Stimulated activated CD4-positive, alpha-beta T cell treated with anti-CD3 and anti-CD28 coated beads, Interleukin-2, amount 100 ng/mL, for 4 hours (primary cell): ENCODE results near the gene RSF1.
A peak's percentile ranks its signal among the peaks of the same experiment; 100 is the strongest.
"Not testable (repeated sequence)": the region's sequence is repeated elsewhere in the genome, so short reads cannot be mapped to it uniquely, and the experiment has no call there.

Experiments
- DNase-seq: peaks from one replicate; pipeline ENCODE4 v3.0.0-alpha.2; 2020; ENCODE audit warnings: low read depth

RSF1 gene

DNA sequence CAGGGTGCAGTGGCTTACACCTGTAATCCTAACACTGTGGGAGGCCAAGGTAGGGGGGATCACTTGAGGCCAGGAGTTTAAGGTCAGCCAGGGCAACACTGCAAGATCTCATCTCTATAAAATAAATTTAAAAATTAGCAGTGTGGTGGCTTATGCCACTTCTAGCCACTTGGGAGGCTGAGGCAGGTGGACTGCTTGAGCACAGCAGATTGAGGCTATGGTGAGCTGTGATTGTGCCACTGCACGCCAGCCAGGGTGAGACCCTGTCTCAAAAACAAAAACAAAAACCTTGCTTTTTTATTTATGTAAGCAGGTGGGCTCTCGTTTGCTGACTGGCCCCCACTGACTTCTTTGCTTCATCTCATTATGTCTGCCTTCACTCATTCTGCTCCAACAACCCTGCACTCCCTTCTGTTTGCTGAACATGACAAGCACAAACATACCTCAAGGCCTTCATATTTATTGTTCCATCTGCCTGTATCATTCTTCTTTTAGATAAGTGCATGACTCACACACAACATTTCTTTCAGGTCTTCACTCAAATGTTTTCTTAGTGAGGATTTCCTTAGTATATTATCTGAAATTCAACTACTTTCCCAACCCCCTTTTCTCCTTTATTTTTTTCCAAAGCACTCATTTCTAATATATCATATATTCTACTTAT is 150.5 kb downstream of the RSF1 start:
- no peak for DNase-seq

GRCh38 chr11:77668760-77669159 is 151.8 kb downstream of the RSF1 start:
- no peak for DNase-seq

DNA sequence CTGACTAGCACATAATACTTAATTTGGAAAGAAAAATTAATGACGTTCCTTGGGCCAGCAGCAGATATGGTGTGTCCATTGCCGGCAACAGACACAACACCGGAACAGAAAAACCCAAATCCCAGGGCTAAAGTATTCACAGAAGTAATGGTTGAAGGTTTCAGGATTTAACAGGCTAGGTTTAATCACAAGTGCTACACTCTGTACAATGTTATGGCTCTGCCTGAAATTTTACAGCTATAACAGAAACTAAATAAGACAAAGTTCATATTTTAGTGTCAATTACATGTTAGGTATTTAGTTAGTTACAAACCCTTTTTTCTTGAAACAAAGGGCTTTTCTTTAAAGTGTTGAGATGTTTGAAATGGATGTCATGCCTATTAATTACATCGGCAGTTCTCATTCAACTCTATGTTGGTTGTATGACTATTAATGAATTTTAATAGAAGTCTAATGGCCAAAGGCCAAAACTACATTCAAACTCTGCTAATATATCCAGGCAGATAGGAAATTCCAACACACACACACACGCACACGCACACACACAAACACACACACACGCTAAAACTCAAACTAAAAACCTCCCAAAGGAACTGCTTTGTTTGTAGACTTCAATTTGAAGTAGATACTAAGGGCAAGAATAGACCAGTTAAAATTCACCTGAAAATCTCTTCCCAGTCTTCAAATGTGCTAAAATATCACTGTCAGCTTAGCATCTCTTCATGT is 155.1 kb downstream of the RSF1 start:
- DNase-seq: no peak

GRCh38 chr11:77661670-77662069 is 158.9 kb downstream of the RSF1 start:
- DNase-seq: no peak

DNA sequence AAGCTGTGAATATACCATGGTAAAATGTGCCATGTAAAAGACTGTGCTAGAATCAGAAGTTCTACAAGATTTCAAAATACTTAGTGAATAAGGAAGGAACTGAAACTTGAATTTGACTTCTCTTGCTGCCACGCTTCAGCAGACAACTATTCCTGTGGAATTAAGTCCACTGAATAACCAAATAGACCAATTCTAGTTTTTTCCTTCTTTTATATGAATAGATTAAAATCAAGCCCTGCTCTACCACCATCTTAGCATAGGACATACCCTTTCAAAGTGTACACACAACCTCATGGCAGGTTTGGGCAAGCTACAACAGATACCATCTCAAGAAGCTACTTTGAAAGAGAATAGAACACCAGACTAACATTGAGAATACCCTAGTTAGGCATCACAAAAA is 159.6 kb downstream of the RSF1 start:
- DNase-seq: no peak

DNA sequence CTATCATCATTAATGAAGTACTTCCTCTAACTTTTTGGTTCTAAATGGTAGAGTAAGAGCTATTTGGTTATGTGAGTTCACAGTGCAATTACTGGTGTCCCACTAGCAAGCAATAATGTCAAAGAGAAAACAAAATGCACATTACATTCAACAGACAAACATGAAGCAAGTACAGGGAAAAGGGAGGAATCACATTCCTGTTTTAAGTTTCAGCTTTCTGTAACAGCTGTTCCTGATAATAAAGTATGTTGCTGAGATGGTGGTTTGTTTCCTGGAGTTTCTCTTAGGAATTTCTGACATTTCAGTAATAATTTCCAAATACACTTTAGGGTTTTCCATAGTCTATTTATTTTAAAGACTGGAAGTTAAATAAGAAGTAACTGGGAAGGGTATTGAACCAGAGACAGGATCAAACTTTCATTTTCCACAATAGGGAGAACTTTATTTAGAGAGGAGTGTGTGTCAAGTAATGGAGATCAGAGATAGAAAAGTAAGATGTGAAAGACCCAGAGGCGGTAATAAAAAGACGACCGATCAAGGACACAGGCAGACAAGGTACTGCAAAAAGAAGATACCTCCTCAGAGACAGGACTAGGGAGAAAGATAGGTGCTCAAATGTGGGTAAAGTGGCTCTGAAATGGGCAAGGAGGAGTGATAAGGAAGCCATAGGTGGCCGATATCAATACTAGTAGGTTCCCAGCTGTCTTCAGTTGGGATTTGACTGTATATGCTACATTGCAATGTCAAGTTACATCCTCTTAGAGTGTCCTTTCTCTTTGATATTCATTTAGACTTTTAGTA is 162.1 kb downstream of the RSF1 start:
- no peak for DNase-seq

DNA sequence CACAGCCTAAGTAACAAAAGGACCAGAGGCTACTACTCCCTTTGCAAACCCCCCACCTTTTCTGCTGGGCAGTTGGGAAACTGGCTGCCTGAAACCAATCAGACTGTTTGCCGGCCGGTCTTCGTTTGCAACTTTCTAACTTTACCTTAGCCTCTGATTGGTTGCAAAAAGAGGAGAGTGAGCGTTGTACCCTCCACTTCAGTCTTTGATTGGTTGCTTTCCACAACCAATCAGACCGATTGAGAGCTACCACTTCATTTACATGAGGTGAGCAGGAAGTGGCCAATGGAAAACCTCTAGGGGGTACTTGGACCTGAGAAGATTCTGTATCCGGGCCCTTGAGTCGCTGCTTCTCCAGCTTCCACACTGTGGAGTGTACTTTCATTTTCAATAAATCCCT is 164.2 kb downstream of the RSF1 start:
- no peak for DNase-seq

GRCh38 chr11:77654770-77655434 is 165.6 kb downstream of the RSF1 start:
- DNase-seq: no peak

GRCh38 chr11:77650123-77650522 is 170.4 kb downstream of the RSF1 start:
- no peak for DNase-seq

GRCh38 chr11:77647654-77648305 is 172.7 kb downstream of the RSF1 start:
- DNase-seq: no peak

GRCh38 chr11:77644887-77645286 is 175.6 kb downstream of the RSF1 start:
- DNase-seq: no peak

- no peak for DNase-seq
These were observed 178.3 kb downstream of the RSF1 start for GRCh38 chr11:77642228-77642627.

DNA sequence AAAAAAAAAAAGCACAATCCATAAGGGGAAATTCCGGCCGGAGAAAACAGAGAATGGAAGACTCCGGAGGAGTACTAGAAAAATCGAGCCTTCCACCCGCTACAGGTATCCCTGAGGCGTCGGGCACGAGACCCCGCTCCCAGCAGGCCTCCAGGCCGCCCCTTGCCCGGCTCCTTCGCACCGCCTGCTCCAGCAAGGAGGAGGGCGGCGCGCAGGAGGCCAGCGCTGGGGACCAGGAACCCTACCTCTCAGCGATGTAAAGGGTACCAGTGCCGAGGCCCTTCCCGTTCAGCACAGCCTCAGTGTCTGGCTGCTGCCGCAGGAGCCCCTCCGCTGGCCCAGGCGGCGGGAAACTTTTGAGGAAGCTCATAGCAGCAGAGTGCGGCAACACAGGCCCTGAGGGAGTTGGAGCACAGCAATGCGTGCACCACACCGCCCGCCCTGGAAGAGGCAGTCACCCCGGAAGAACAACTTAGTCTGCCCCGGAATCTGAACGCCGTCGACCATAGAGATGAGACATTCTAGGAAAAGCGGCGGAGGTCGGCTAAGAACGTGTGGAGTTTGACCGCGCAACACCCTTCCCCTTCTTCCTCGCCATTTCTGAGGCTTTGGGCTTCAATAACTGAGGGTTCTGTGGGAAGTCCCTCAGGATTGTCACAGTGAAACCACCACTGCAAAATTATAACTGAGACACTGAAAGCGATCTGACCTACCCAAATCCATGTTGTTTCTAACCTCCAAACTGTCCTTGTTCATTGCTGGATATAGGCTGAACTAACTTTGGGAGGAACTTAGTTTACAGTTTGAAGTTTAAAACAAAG is 183.0 kb downstream of the RSF1 start, which contains the start of gene CLNS1A:
Gene CLNS1A, minus strand, starts transcription at position 450 of the 821 bp plus-strand sequence. Its CDS starts 80 bp downstream, at position 370.
- peak; percentile 70 for DNase-seq

- no peak for DNase-seq
These were observed 183.7 kb downstream of the RSF1 start for GRCh38 chr11:77636731-77637344.

DNA sequence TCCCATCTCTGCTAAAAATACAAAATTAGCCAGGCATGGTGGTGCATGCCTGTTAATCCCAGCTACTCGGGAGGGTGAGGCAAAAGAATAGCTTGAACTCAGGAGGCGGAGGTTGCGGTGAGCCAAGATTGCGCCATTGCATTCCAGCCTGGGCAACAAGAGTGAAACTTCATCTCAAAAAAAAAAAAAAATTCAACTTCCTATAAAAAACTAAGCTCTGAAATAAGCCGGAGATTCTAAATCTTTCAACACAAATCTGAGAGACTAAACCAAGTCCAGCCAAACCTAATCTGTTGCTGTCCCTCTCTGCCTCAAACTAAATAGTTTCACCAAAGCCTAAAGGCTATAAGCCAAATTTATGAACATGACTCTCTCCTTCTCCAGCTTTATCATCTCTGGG is 186.6 kb downstream of the RSF1 start:
- DNase-seq: not testable (repeated sequence)

GRCh38 chr11:77630157-77630710 is 190.3 kb downstream of the RSF1 start:
- DNase-seq: no peak

DNA sequence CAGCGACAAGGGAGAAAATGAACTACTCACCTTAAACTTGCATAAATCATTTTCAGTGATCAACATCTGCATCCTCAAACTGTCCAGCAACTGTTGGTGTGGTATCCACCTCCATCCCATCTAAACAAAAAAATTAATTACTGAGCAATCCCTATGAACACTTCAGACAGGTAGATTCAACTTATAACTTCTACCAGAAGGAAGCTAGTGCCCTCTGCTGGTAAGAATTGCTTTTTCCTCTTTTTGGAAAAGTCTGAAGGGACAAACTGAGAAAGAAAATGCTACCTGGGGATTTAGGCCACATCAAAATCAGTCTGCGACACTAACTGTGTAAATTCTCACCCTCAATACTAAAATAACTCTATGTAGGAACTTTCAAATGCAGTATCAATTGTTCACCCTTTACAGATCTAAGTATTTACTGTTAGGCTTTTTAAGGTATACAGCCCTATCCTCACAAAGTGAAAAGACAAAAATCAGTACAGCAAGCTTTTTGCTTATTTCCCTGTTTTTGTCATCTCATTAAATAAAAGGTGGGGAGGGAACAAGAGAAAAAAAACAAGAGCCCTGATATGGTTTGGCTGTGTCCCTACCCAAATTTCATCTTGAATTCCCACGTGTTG is 200.8 kb downstream of the RSF1 start:
- DNase-seq: no peak

GRCh38 chr11:77617892-77618291 is 202.6 kb downstream of the RSF1 start:
- no peak for DNase-seq

DNA sequence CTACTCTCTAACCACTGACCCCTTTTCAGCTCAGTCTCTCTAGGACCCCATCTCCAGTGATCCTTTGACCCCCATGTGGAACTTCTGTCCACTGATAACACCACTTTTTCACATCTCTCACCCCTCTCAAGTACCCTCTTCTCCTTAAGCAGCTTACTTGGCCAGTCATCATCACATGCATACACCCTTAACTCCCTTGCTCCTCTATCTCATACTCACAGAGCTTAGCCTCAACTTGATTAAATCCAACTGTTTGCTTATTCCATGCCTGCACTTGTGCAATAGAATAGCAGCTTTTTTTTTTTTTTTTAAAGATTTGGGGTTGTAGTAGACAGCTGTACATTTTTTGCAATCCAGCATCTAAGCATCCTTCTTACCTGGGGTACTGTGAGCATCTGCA is 208.6 kb downstream of the RSF1 start:
- no peak for DNase-seq
